Measurements from ENCODE around the gene MACIR.
"Not testable (repeated sequence)": the region's sequence is repeated elsewhere in the genome, so short reads cannot be mapped to it uniquely, and the experiment has no call there.

MACIR gene

GRCh38 chr5:103258368-103258956 lies at the start of gene MACIR:
MACIR (plus strand) TSS chr5:103258763; CDS start chr5:103275920, 17,157 bp downstream.
- peak; percentile 94 for DNase-seq

- no peak for DNase-seq
Observed at GRCh38 chr5:103209065-103209464, 49.5 kb upstream of the MACIR start.

GRCh38 chr5:103210952-103211351 lies 47.6 kb upstream of the MACIR start:
- no peak for DNase-seq

GRCh38 chr5:103211576-103212561 lies 46.7 kb upstream of the MACIR start:
- no peak for DNase-seq

GRCh38 chr5:103216137-103216536 lies 42.4 kb upstream of the MACIR start:
- DNase-seq = no peak

- DNase-seq = no peak
Observed at GRCh38 chr5:103216697-103217096, 41.9 kb upstream of the MACIR start.

- DNase-seq = no peak
Observed at GRCh38 chr5:103217101-103217500, 41.5 kb upstream of the MACIR start.

GRCh38 chr5:103218164-103218563 lies 40.4 kb upstream of the MACIR start:
- no peak for DNase-seq

- not testable (repeated sequence) for DNase-seq
Observed at GRCh38 chr5:103219074-103219473, 39.5 kb upstream of the MACIR start.

GRCh38 chr5:103223031-103223955 lies 35.3 kb upstream of the MACIR start:
- no peak for DNase-seq

- peak; percentile 51 for DNase-seq
Observed at GRCh38 chr5:103224118-103224893, 34.3 kb upstream of the MACIR start.

GRCh38 chr5:103224894-103225246 lies 33.7 kb upstream of the MACIR start:
- no peak for DNase-seq

GRCh38 chr5:103228061-103228460 lies 30.5 kb upstream of the MACIR start:
- DNase-seq = no peak

GRCh38 chr5:103228588-103228987 lies 30.0 kb upstream of the MACIR start:
- DNase-seq = no peak

GRCh38 chr5:103232393-103232999 lies 26.1 kb upstream of the MACIR start:
- DNase-seq = peak; percentile 32

- no peak for DNase-seq
Observed at GRCh38 chr5:103234239-103234975, 24.2 kb upstream of the MACIR start.

- no peak for DNase-seq
Observed at GRCh38 chr5:103235891-103236290, 22.7 kb upstream of the MACIR start.

GRCh38 chr5:103237778-103238177 lies 20.8 kb upstream of the MACIR start:
- no peak for DNase-seq

- no peak for DNase-seq
Observed at GRCh38 chr5:103243665-103244064, 14.9 kb upstream of the MACIR start.

GRCh38 chr5:103244398-103244797 lies 14.2 kb upstream of the MACIR start:
- no peak for DNase-seq

- no peak for DNase-seq
Observed at GRCh38 chr5:103245761-103246160, 12.8 kb upstream of the MACIR start.

All from NCI-H2029 (cell line).